SW480 (cell line): ENCODE measurements around the gene TCF7L2.
A peak's percentile ranks its signal among the peaks of the same experiment; 100 is the strongest.

Source experiments
- DNase-seq: peaks from one replicate; pipeline ENCODE4 v3.0.0-alpha.2; 2016; ENCODE audit warnings: low spot score

Gene TCF7L2

GRCh38 chr10:112949875-112950507, at the start of gene TCF7L2:
Gene TCF7L2 (plus strand): TSS chr10:112950247. CDS start chr10:112950757, 510 bp downstream.
- DNase-seq, result peak; percentile 99

GRCh38 chr10:112902730-112903129, 47.3 kb upstream of the TCF7L2 start:
- DNase-seq, result no peak

- DNase-seq, result no peak
Observed at GRCh38 chr10:112904000-112904399, 46.0 kb upstream of the TCF7L2 start.

GRCh38 chr10:112906945-112907344, 43.1 kb upstream of the TCF7L2 start:
- no peak for DNase-seq

- DNase-seq, result no peak
Observed at GRCh38 chr10:112907893-112908292, 42.2 kb upstream of the TCF7L2 start.

GRCh38 chr10:112911206-112911605, 38.8 kb upstream of the TCF7L2 start:
- DNase-seq, result no peak

GRCh38 chr10:112912410-112912928, 37.6 kb upstream of the TCF7L2 start:
- DNase-seq, result peak; percentile 26

- DNase-seq, result no peak
Observed at GRCh38 chr10:112913255-112913654, 36.8 kb upstream of the TCF7L2 start.

- no peak for DNase-seq
Observed at GRCh38 chr10:112913661-112914287, 36.3 kb upstream of the TCF7L2 start.

GRCh38 chr10:112914288-112914952, 35.6 kb upstream of the TCF7L2 start:
- no peak for DNase-seq

GRCh38 chr10:112915590-112916572, 34.2 kb upstream of the TCF7L2 start:
- peak; percentile 89 for DNase-seq

- no peak for DNase-seq
Observed at GRCh38 chr10:112917681-112918080, 32.4 kb upstream of the TCF7L2 start.

- DNase-seq, result no peak
Observed at GRCh38 chr10:112918771-112919170, 31.3 kb upstream of the TCF7L2 start.

- no peak for DNase-seq
Observed at GRCh38 chr10:112919721-112920120, 30.3 kb upstream of the TCF7L2 start.

GRCh38 chr10:112926906-112927688, 22.9 kb upstream of the TCF7L2 start:
- DNase-seq, result no peak

GRCh38 chr10:112927980-112928379, 22.1 kb upstream of the TCF7L2 start:
- no peak for DNase-seq

- DNase-seq, result no peak
Observed at GRCh38 chr10:112932658-112933057, 17.4 kb upstream of the TCF7L2 start.

- DNase-seq, result no peak
Observed at GRCh38 chr10:112934193-112934592, 15.9 kb upstream of the TCF7L2 start.

- no peak for DNase-seq
Observed at GRCh38 chr10:112938808-112939482, 11.1 kb upstream of the TCF7L2 start.

- no peak for DNase-seq
Observed at GRCh38 chr10:112945811-112946210, 4.2 kb upstream of the TCF7L2 start.
